ENCODE results near the gene PANK3.
"Not testable (repeated sequence)": the region's sequence is repeated elsewhere in the genome, so short reads cannot be mapped to it uniquely, and the experiment has no call there.

The PANK3 gene

GRCh38 chr5:168537176-168537575 is 42.0 kb downstream of the PANK3 start:
- no peak for DNase-seq (ENCODE audit: low read depth)
- TF ChIP-seq CTCF (IDR thresholded peaks at IDR 0.05; ENCODE audit: low read depth, low read length) (no peak), MAX (IDR thresholded peaks at IDR 0.05; ENCODE audit: low read depth, low read length) (no peak), POLR2A (IDR thresholded peaks at IDR 0.05; ENCODE audit: extremely low read depth, insufficient read length) (no peak), MYC (IDR thresholded peaks at IDR 0.05; ENCODE audit: low read depth, low read length) (no peak)

GRCh38 chr5:168534351-168534750 is 44.8 kb downstream of the PANK3 start:
- DNase-seq (ENCODE audit: low read depth); H3K4me3 ChIP-seq (ENCODE audit: low read depth, low read length): not testable (repeated sequence)

More at GRCh38 chr5:168537176-168537575, 42.0 kb downstream of the PANK3 start:
- no peak overlapping the region for H3K4me3 ChIP-seq (ENCODE audit: low read depth, low read length)

GRCh38 chr5:168531987-168532864 is 46.9 kb downstream of the PANK3 start:
- DNase-seq (ENCODE audit: low read depth), result no peak
- H3K4me3 ChIP-seq (ENCODE audit: low read depth, low read length), result no peak overlapping the region
- TF ChIP-seq MYC (IDR thresholded peaks at IDR 0.05; ENCODE audit: low read depth, low read length), result no peak
- no peak for TF ChIP-seq CTCF (IDR thresholded peaks at IDR 0.05; ENCODE audit: low read depth, low read length)
- no peak for TF ChIP-seq POLR2A (IDR thresholded peaks at IDR 0.05; ENCODE audit: extremely low read depth, insufficient read length)
- TF ChIP-seq MAX (IDR thresholded peaks at IDR 0.05; ENCODE audit: low read depth, low read length), result no peak

GRCh38 chr5:168531191-168531590 is 48.0 kb downstream of the PANK3 start:
- TF ChIP-seq CTCF (IDR thresholded peaks at IDR 0.05; ENCODE audit: low read depth, low read length) (no peak), POLR2A (IDR thresholded peaks at IDR 0.05; ENCODE audit: extremely low read depth, insufficient read length) (no peak), MYC (IDR thresholded peaks at IDR 0.05; ENCODE audit: low read depth, low read length) (no peak), MAX (IDR thresholded peaks at IDR 0.05; ENCODE audit: low read depth, low read length) (no peak)
- H3K4me3 ChIP-seq (ENCODE audit: low read depth, low read length), result no peak overlapping the region
- DNase-seq (ENCODE audit: low read depth), result no peak

GRCh38 chr5:168530621-168531150 is 48.5 kb downstream of the PANK3 start:
- H3K4me3 ChIP-seq (ENCODE audit: low read depth, low read length), result no peak overlapping the region
- no peak for DNase-seq (ENCODE audit: low read depth)
- TF ChIP-seq MAX (IDR thresholded peaks at IDR 0.05; ENCODE audit: low read depth, low read length), result no peak

- no peak for DNase-seq (ENCODE audit: low read depth)
- H3K4me3 ChIP-seq (ENCODE audit: low read depth, low read length), result no peak overlapping the region
- TF ChIP-seq MYC (IDR thresholded peaks at IDR 0.05; ENCODE audit: low read depth, low read length), result no peak
- TF ChIP-seq MAX (IDR thresholded peaks at IDR 0.05; ENCODE audit: low read depth, low read length), result no peak
- no peak for TF ChIP-seq CTCF (IDR thresholded peaks at IDR 0.05; ENCODE audit: low read depth, low read length)
- TF ChIP-seq POLR2A (IDR thresholded peaks at IDR 0.05; ENCODE audit: extremely low read depth, insufficient read length), result no peak
Measured at GRCh38 chr5:168529374-168530234, 49.6 kb downstream of the PANK3 start.

Measured in NB4 (cell line).